Adrenal gland (tissue), 12 donors: ENCODE results near the gene GSK3A. TPM values are rescaled to one million over a fixed set of nuclear protein-coding genes. Genes with fewer than 3 reads are reported as not detected.

Experiments used
- DNase-seq, 7 donors: peaks; one replicate each; pipeline ENCODE4 v3.0.0-alpha.2; 2019 to 2020
- H3K27ac ChIP-seq, 5 donors: fragments of 200-600 bp; sonication (generic) in 4 of 5; 1 replicate in 3 of 5; 2 replicates in 2 of 5; pipeline versions ENCODE4 v1.5.1 to v1.8.0; 2016 to 2020; ENCODE audit warnings: mild to moderate bottlenecking in 1 of 5
- H3K27me3 ChIP-seq: fragments of 200-600 bp; 2 replicates; pipeline ENCODE4 v1.8.0; 2021
- H3K36me3 ChIP-seq, 2 donors: fragments of 200-600 bp; replicated peaks in 1 of 2; 1 replicate in 1 of 2; 2 replicates in 1 of 2; pipeline versions ENCODE4 v1.5.1 to v1.8.0; 2018 to 2022
- H3K4me1 ChIP-seq, 2 donors: fragments of 200-600 bp; replicated peaks in 1 of 2; 1 replicate in 1 of 2; 2 replicates in 1 of 2; pipeline versions ENCODE4 v1.5.1 to v1.8.0; 2018 to 2021
- H3K4me3 ChIP-seq, 4 donors: fragments of 200-600 bp; sonication (generic) in 3 of 4; one replicate each; pipeline ENCODE4 v1.5.1; 2016 to 2018
- H3K9me3 ChIP-seq, 3 donors: fragments of 200-600 bp; sonication (generic) in 1 of 3; replicated peaks in 1 of 3; 1 replicate in 2 of 3; 2 replicates in 1 of 3; pipeline versions ENCODE4 v1.5.1 to v1.8.0; 2016 to 2021
- CTCF ChIP-seq, 6 experiments: fragments of 450-650 bp in 4 of 6; fragments of 200-600 bp in 2 of 6; sonication (generic) in 1 of 6; IDR thresholded peaks; 1 replicate in 5 of 6; 2 replicates in 1 of 6; pipeline versions ENCODE4 v1.5.1 to v1.8.0; 2016 to 2021; ENCODE audit warnings: antibody characterized with exemption in 6 of 6, mild to moderate bottlenecking in 2 of 6, moderate library complexity in 1 of 6
- POLR2A ChIP-seq, 2 donors: fragments of 450-650 bp; IDR thresholded peaks; one replicate each; pipeline ENCODE4 v1.6.1; 2017; ENCODE audit warnings: antibody characterized with exemption in 2 of 2, mild to moderate bottlenecking in 2 of 2, moderate library complexity in 1 of 2
- WGBS, 4 donors: extraction: QIAGEN DNeasy Blood & Tissue Kit in 2 of 4; methylation state at CpG; one replicate each; pipeline versions ENCODE4 v1.1.5 to v1.1.7; 2013 to 2017; 5-methylcytosine and 5-hydroxymethylcytosine counted together
- intact Hi-C, 2 donors: fragments of 100-400 bp; cut with DNase I; formaldehyde crosslinking; loops; one replicate each; pipeline versions ENCODE4 v1.14.1 to v1.15.0; 2022 to 2023
- polyA plus RNA-seq, 3 donors: library from polyadenylated mRNA; stranded (reverse); fragments of 200-250 nt in 2 of 3; fragments of 350-450 nt in 1 of 3; fragmentation: Illumina TruSeq in 1 of 3; extraction: RNeasy Lipid Tissue Mini Kit (QIAGEN cat#74804) in 1 of 3; gene quantifications; one replicate each; pipeline ENCODE4 v1.2.3, GENCODE V29; 2013 to 2014
- total RNA-seq, 9 donors: library from RNA; depleted of rRNA in 4 of 9; stranded (reverse); fragments of >200 nt in 4 of 9; fragments of 120-200 nt in 1 of 9; fragmentation: NEBNext Ultra II Directional in 1 of 9; extraction: Animal tissue kit (Norgen Biotek cat#: 25700) in 1 of 9; gene quantifications; one replicate each; pipeline versions ENCODE4 v1.1.0 to v1.2.4, GENCODE V29; 2013 to 2023
- donor health status: healthy with polysubstance abuse.
- donor health status: Bipolar disorder and iron deficiency.
- donor health status: DM: yes; HTN: yes; CAD: no.
- donor health status: DM: no; HTN: no; CAD: no.
- donor health status: DM: no; HTN: no; CAD: no.
- donor health status: DM: yes; HTN: yes; CAD: no.

GSK3A gene
- total and polyA plus RNA-seq, 12 donors = 19.5 to 94.9 (median 49.7) TPM

- peak in 1 of 7 donors; percentile 13 for DNase-seq
- Histone ChIP-seq H3K4me3 (no peak overlapping the region), H3K4me1 (peaks cover 0 to 28% of the 10 kb centered on the region in 2 donors), H3K9me3 (no peaks in the 10 kb centered on the region), H3K27ac (peak overlapping the region in 2 of 5 donors; percentile 40 to 64), H3K27me3 (no peaks in the 10 kb centered on the region), H3K36me3 (peaks cover 0 to 78% of the 10 kb centered on the region in 2 donors)
- no peak for TF ChIP-seq CTCF (IDR thresholded peaks at IDR 0.05)
- no peak for TF ChIP-seq POLR2A (IDR thresholded peaks at IDR 0.05)
- 81 to 92% (median 85%) methylated on average over 9 to 14 of the region's 14 CpGs for WGBS, 4 donors
- intact Hi-C loops = no loop called here
These were observed 35.3 kb downstream of the GSK3A start for GRCh38 chr19:42206871-42207755.

DNA sequence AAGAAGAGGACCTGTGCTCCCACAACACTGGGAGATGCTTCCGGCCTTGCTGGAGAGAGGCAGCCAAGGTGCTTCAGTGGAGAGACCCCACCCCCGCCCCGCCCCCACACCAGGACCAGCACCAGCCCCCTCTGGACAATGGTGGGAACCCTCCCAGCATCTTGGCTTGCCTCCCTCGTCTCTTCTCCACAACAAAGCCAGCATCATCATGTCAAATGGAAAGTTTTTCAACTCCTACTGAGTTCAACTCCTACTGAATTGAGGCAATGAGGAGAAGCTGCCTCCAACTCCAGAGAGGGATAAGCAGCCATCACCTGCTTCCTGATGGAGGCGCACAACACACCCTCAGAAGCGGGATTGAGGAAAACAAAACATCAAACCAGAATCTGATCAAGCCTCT, 37.7 kb downstream of the GSK3A start:
- no peak overlapping the region for H3K27ac ChIP-seq
- H3K4me1 ChIP-seq = peaks cover 0 to 46% of the 10 kb centered on the region in 2 donors
- intact Hi-C loops = no loop called here
- DNase-seq = peak in 1 of 7 donors; percentile 1
- H3K4me3 ChIP-seq = no peak overlapping the region
- TF ChIP-seq CTCF (IDR thresholded peaks at IDR 0.05) = no peak
- no peak for TF ChIP-seq POLR2A (IDR thresholded peaks at IDR 0.05)
- WGBS, 4 donors = 87 to 96% (median 92%) methylated on average over 4 to 6 of the region's 6 CpGs
- peaks cover 0 to 82% of the 10 kb centered on the region in 2 donors for H3K36me3 ChIP-seq
- H3K27me3 ChIP-seq = no peaks in the 10 kb centered on the region
- no peaks in the 10 kb centered on the region for H3K9me3 ChIP-seq

DNA sequence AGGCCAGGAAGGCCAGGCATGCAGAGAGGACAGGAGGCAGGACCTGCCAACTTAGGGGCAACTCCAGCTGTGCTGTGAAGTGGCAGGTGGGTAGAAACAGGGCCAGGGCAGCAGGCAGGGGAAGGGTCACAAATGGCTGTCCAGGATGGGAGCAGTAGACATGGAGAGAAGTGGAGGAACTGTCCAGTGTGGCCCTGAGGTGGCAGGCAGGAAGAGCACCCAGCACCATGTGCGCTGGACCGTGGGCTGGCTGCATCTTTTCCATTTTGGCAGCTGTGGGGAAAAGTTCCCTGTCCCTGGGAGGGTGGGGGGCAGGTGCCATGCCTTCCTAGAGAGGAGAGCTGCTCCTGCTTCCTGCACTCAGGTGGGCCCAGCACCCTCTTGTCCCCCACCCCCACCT, 38.7 kb downstream of the GSK3A start:
- intact Hi-C loops = no loop called here
- WGBS, 4 donors = 89 to 100% (median 98%) methylated on average over 2 of the region's 2 CpGs
- H3K4me1 ChIP-seq = peaks cover 0 to 54% of the 10 kb centered on the region in 2 donors
- no peak overlapping the region for H3K27ac ChIP-seq
- no peaks in the 10 kb centered on the region for H3K9me3 ChIP-seq
- H3K4me3 ChIP-seq = no peak overlapping the region
- peak in 1 of 7 donors; percentile 2 for DNase-seq
- TF ChIP-seq CTCF (IDR thresholded peaks at IDR 0.05) = no peak
- TF ChIP-seq POLR2A (IDR thresholded peaks at IDR 0.05) = no peak
- H3K36me3 ChIP-seq = peaks cover 0 to 82% of the 10 kb centered on the region in 2 donors
- H3K27me3 ChIP-seq = no peaks in the 10 kb centered on the region

DNA sequence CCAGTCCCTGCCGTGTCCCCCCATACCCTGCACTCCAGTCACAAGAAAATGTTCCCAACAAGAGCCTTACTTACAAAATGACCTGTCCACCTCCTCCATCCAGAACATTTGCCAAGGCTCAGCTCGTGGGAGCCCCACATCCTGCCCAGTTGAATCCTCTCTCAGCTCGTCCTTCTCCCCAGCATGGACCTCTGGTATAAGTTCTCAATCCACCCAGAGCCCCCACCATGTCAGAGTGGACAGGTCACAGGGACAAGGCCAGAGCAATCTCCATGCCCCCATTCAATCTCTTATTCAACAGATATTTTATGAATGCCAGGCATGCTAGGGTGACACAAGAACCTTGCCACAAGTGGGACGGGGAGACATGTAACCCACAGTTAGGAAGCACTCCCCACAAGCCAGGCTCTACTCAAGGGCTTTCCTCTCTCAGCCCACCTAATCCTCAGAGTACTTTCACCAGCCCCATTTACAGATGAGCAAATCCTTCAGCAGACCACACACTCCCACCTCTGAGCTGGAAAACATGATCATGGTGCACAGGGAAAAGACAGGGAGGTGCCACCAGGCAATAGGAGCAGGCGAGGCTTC, 40.0 kb downstream of the GSK3A start:
- TF ChIP-seq POLR2A (IDR thresholded peaks at IDR 0.05) (no peak), CTCF (IDR thresholded peaks at IDR 0.05) (no peak)
- Histone ChIP-seq H3K27ac (peak overlapping the region in 2 of 5 donors; percentile 75 to 88), H3K4me1 (peaks cover 0 to 47% of the 10 kb centered on the region in 2 donors), H3K4me3 (no peak overlapping the region), H3K27me3 (no peaks in the 10 kb centered on the region), H3K36me3 (peaks cover 0 to 76% of the 10 kb centered on the region in 2 donors), H3K9me3 (no peaks in the 10 kb centered on the region)
- peak in 1 of 7 donors; percentile 2 for DNase-seq
- 68 to 80% (median 75%) methylated on average over 5 of the region's 5 CpGs for WGBS, 4 donors
- intact Hi-C loops = no loop called here
